ENCODE results near the gene MYO3A. TPM values are rescaled to one million over a fixed set of nuclear protein-coding genes. Genes with fewer than 3 reads are reported as not detected.

The MYO3A gene
- total and polyA plus RNA-seq, 12 donors: 0.14 to 1.3 (median 0.50) TPM; not detected in 8

DNA sequence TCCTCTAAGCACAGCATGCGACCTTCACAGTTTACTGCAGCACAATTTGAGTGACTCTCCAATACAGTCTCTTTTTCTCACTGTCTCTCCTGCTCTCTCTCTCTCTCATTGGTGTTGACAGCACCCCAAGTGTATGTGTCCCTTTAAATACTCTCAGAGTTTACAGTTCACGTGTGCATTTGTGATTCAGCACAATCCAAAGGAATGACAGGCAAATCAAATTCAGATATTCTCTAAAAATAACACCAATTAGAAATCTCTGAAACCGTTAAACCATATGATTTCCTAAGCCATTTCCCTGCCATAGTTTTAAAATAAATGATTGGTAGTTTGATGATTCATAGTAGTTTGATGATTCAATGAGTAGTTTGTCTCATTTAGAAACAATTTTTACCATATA, 178.5 kb downstream of the MYO3A start:
- no peaks in the 10 kb centered on the region for H3K36me3 ChIP-seq (replicated peaks in 1 of 2)
- DNase-seq: no peak
- WGBS, 4 donors: 36 to 56% (median 51%) methylated on average over 3 of the region's 3 CpGs
- H3K27me3 ChIP-seq: no peaks in the 10 kb centered on the region
- H3K4me3 ChIP-seq: no peak overlapping the region
- H3K4me1 ChIP-seq (replicated peaks in 1 of 2): no peaks in the 10 kb centered on the region
- no peak overlapping the region for H3K27ac ChIP-seq
- TF ChIP-seq, protein P1, sequence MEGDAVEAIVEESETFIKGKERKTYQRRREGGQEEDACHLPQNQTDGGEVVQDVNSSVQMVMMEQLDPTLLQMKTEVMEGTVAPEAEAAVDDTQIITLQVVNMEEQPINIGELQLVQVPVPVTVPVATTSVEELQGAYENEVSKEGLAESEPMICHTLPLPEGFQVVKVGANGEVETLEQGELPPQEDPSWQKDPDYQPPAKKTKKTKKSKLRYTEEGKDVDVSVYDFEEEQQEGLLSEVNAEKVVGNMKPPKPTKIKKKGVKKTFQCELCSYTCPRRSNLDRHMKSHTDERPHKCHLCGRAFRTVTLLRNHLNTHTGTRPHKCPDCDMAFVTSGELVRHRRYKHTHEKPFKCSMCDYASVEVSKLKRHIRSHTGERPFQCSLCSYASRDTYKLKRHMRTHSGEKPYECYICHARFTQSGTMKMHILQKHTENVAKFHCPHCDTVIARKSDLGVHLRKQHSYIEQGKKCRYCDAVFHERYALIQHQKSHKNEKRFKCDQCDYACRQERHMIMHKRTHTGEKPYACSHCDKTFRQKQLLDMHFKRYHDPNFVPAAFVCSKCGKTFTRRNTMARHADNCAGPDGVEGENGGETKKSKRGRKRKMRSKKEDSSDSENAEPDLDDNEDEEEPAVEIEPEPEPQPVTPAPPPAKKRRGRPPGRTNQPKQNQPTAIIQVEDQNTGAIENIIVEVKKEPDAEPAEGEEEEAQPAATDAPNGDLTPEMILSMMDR (IDR thresholded peaks at IDR 0.05): no peak
- no peak for TF ChIP-seq POLR2A (IDR thresholded peaks at IDR 0.05)
- no peaks in the 10 kb centered on the region for H3K9me3 ChIP-seq (replicated peaks in 1 of 3)
- intact Hi-C loops (cut with DNase I): no loop called here

GRCh38 chr10:26138613-26139012, 204.6 kb downstream of the MYO3A start:
- Histone ChIP-seq H3K27ac (no peak overlapping the region), H3K4me1 (replicated peaks in 1 of 2) (no peaks in the 10 kb centered on the region), H3K9me3 (replicated peaks in 1 of 3) (no peaks in the 10 kb centered on the region), H3K4me3 (no peak overlapping the region), H3K27me3 (peaks cover 1% of the 10 kb centered on the region), H3K36me3 (replicated peaks in 1 of 2) (no peaks in the 10 kb centered on the region)
- 77 to 82% (median 78%) methylated on average over 3 of the region's 3 CpGs for WGBS, 4 donors
- intact Hi-C loops (cut with DNase I): no loop called here
- no peak for DNase-seq
- TF ChIP-seq, protein P1 (IDR thresholded peaks at IDR 0.05): no peak
- no peak for TF ChIP-seq POLR2A (IDR thresholded peaks at IDR 0.05)

DNA sequence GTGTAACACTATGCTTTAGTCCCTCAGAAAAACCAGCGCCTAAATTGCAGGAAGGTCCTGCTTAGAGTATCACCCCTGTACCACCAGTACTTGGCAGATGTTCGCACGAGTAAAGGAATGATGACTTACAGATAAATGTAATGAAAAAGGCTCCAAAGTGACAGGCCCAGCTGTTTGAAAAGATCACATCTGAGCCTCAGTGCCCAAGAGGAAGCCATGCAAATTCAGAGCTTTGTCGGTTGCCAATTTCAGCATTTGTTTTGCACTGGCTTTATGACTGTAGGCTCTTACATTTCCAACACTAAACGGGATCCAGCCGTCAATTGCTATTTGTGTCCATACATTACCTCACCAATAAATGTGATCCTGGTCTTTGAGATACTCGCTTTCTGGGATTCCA, 222.0 kb downstream of the MYO3A start:
- intact Hi-C loops (cut with DNase I): no loop called here
- H3K27me3 ChIP-seq: no peaks in the 10 kb centered on the region
- H3K4me3 ChIP-seq: no peak overlapping the region
- no peaks in the 10 kb centered on the region for H3K36me3 ChIP-seq (replicated peaks in 1 of 2)
- TF ChIP-seq, protein P1 (IDR thresholded peaks at IDR 0.05): no peak
- no peak for TF ChIP-seq POLR2A (IDR thresholded peaks at IDR 0.05)
- WGBS, 4 donors: 68 to 89% (median 80%) methylated on average over 7 of the region's 7 CpGs
- H3K9me3 ChIP-seq (replicated peaks in 1 of 3): no peaks in the 10 kb centered on the region
- H3K27ac ChIP-seq: no peak overlapping the region
- DNase-seq: no peak
- no peaks in the 10 kb centered on the region for H3K4me1 ChIP-seq (replicated peaks in 1 of 2)

- H3K36me3 ChIP-seq (replicated peaks in 1 of 2): no peaks in the 10 kb centered on the region
- no peak for DNase-seq
- intact Hi-C loops (cut with DNase I): no loop called here
- H3K4me3 ChIP-seq: no peak overlapping the region
- H3K27me3 ChIP-seq: no peaks in the 10 kb centered on the region
- TF ChIP-seq, protein P1 (IDR thresholded peaks at IDR 0.05): no peak
- TF ChIP-seq POLR2A (IDR thresholded peaks at IDR 0.05): no peak
- H3K27ac ChIP-seq: no peak overlapping the region
- no peaks in the 10 kb centered on the region for H3K4me1 ChIP-seq (replicated peaks in 1 of 2)
- WGBS, 4 donors: 64 to 86% (median 76%) methylated on average over 4 of the region's 4 CpGs
- H3K9me3 ChIP-seq (replicated peaks in 1 of 3): no peaks in the 10 kb centered on the region
Observed at GRCh38 chr10:26157734-26158133, 223.7 kb downstream of the MYO3A start.
